GM12892 (cell line): ENCODE data around the gene DOCK7.
A peak's percentile ranks its signal among the peaks of the same experiment; 100 is the strongest.

Experiments
- DNase-seq: peaks from one replicate; pipeline ENCODE4 v3.0.0; 2011; ENCODE audit not compliant: insufficient read length
- FAIRE-seq: peaks from 2 replicates; lab custom pipeline; 2011; peaks lifted over from hg19 to GRCh38; lab: Jason Lieb, UNC
- POLR2A ChIP-seq: IDR thresholded peaks from 2 replicates; pipeline ENCODE4 v1.6.1; 2011; ENCODE audit warnings: low read depth, low read length, control low read depth
- POLR2AphosphoS5 ChIP-seq: IDR thresholded peaks from 2 replicates; pipeline ENCODE4 v1.6.1; 2011; ENCODE audit warnings: low read depth, low read length, control low read depth
- TAF1 ChIP-seq: IDR thresholded peaks from 2 replicates; pipeline ENCODE4 v1.6.1; 2011; ENCODE audit warnings: low read depth, mild to moderate bottlenecking, control low read depth, low read length, borderline replicate concordance

DOCK7 gene

DNA sequence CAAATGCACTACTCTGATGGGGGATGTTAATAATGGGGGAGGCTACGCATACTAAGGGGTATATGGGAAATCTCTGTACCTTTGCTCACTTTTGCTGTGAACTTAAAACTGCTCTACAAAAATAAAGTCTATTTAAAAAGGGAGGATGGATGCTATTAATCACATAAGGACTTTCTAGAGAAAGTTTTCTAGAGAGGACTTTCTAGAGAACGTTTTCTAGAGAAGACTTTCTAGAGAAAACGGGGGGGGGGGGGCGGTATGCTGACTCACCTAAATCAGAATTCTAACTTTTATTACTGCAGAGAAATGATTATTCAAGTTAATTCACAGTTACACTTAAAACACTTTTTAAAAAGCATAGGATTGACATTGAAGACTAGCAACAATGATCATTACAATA, 175.2 kb downstream of the DOCK7 start:
- TF ChIP-seq POLR2AphosphoS5, result no peak
- TF ChIP-seq POLR2A, result no peak
- no peak for FAIRE-seq
- no peak for DNase-seq

DNA sequence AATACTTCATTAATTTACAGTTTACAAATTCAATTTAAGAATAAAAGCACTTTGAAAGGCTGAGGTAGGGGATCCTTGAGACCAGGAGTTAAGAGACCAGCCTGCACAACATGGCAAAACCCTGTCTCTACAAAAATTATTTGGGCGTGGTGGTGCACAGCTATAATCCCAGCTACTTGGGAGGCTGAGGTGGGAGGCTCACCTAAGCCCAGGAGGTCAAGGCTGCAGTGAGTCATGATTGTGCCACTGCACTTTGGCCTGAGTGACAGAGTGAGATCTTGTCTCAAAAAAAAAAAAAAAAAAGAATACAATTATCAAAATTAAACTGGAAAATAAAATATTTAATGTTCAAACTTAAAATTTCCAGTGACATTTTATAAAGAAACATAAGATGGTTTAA, 179.2 kb downstream of the DOCK7 start:
- TF ChIP-seq POLR2A (no peak), POLR2AphosphoS5 (no peak), TAF1 (no peak)
- no peak for DNase-seq
- no peak for FAIRE-seq

DNA sequence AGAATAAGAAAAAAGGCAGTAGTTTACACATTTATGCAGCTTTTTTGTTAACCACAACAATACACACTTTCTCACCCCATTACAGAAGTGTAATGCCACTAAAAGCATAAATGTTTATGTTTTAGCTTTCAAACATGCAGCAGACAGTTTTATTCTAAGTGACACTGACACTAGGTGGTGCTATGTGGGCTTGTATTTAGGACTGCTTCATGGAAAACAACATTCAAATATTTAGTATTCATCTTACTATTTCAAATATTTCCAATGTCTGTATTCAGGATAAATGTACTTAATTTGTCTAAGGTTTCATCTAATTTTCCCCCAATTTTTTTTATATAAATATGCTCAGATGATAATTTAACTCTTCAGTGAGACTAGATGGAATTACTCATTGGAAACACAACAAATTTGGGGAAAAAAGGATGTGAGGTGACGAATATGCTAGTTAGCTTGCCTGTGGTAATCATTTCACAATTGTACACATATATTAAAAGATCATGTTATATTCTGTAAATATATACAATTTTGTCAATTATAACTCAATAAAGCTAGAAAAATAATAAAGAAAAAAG, 179.9 kb downstream of the DOCK7 start:
- DNase-seq, result no peak
- TF ChIP-seq POLR2AphosphoS5 (no peak), POLR2A (no peak), TAF1 (no peak)
- FAIRE-seq, result no peak

DNA sequence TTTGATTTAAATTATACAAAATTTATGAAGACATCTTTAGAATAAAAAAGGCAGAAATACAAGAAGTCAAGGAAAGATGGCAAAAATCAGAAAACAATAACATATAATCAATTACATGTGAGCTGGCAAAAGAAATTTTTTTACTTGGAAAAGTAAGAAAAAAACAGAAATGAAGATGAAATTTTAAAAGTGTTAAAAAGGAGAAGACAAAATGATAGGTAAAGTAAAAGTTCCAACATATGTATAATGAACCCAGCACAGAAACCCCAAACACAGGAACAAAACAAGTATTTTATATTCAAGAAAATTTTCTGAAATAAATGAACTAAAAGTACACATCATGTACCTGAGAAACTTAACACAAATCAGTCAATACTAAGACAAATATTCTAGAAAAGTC, 188.0 kb downstream of the DOCK7 start:
- TF ChIP-seq POLR2A (no peak), TAF1 (no peak), POLR2AphosphoS5 (no peak)
- DNase-seq (no peak), FAIRE-seq (no peak)

DNA sequence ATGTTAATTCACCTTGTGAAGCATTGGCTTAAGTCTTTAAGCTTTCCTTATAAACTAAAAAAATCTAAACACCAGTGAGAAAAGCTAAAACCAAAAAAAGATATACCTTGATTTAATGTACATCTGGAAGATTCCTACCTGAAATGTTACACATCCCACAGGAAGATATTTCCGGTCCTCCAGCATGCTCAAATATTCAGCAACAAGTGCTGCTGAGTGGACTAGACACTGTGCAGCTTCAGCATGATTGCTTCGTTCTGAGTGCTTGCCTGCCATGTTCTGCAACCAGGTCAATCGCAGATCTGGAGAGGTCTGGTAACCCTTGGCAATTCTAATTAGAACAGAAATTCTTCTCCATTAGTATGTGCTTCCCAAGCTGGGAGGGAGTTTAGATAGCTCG, 194.0 kb downstream of the DOCK7 start:
- TF ChIP-seq POLR2AphosphoS5 (no peak), POLR2A (no peak)
- no peak for DNase-seq

DNA sequence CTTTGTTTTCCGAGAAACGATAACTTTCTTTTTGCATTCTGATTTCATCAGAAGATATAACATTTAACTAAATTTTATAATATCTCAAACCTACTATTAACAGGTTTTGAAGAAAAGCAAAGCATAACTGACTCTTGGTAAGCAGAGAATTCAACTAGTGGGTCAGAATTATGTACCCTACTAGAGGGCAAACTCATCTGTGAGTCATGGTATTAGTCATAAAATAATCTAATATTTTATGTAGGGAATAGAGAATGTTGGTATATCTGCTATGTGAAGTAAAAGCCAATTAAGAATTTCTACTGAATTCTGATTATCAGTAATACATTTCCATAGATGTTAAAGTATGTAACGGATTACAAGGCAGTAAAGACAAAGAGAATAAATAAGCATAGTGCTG, 194.5 kb downstream of the DOCK7 start:
- FAIRE-seq (no peak), DNase-seq (no peak)
- TF ChIP-seq POLR2AphosphoS5, result no peak
- no peak for TF ChIP-seq POLR2A
- no peak for TF ChIP-seq TAF1

More for the DNA sequence above, 194.0 kb downstream of the DOCK7 start:
- no peak for FAIRE-seq

DNA sequence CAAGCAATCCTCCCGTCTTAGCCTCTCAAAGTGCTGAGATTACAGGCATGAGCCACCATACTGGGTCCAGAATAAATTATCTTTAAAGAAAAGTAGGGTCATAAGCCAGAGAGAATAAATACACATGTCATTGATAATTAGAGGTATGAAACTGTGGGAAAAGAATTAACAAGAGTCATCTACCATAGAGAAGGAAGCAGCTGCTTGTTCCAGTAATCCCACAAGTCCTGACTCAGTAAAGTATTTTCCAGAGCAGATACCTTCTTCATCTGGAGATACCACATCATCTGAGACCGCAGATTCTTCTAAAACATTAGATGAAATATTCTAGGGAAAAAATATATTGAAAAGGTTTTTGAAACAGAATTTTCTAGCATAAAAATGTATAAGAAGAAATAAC, 195.7 kb downstream of the DOCK7 start:
- FAIRE-seq (no peak), DNase-seq (no peak)

DNA sequence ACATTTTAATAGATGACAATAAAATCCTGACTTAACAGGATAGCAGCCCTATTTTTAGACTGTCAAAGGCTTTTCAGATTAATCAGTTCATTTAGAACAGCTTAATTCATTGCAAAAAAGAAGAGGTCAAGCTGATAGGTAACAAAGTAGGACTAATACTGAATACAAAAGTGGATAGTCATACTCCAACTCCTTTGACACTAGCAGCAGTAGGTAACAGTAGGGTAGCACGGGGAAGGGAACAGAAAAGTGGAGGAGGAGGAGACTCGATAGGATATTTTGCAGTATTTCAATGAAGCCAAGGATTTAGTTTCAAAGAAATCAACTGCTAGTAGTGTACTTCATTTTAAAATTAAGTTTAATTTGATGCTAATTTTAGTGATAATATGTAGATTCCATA, 200.2 kb downstream of the DOCK7 start:
- FAIRE-seq (no peak), DNase-seq (no peak)
- TF ChIP-seq POLR2A (no peak), TAF1 (no peak), POLR2AphosphoS5 (no peak)

More for the DNA sequence above, 195.7 kb downstream of the DOCK7 start:
- TF ChIP-seq TAF1, result no peak
- no peak for TF ChIP-seq POLR2AphosphoS5
- no peak for TF ChIP-seq POLR2A

DNA sequence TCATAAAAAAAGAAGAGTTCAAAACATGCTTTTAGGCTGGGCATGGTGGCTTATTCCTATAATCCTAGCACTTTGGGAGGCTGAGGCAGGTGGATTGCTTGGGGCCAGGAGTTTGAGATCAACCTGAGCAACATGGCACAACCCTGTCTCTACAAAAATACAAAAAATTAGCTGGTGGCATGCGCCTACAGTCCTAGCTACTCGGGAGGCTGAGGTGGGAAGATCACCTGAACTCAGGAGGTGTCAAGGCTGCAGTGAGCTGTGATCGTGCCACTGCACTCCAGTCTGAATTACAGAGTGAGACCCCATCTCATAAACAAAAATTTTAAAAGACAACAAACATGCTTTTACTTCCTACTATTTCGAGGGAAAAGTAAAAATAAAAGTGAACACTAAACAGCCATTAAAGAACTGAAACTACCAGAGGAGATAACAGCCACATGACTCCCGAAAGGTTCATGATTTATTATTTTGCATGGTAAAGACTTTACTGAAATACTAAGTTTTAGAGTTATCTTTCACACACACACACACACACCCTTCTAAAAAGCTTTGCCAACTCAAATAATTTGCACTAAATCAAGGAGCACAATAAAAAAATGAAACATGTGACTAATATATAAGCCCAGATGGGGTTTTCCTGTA, 203.2 kb downstream of the DOCK7 start:
- FAIRE-seq (peak; percentile 24), DNase-seq (no peak)
- TF ChIP-seq POLR2AphosphoS5 (no peak), POLR2A (no peak), TAF1 (no peak)

DNA sequence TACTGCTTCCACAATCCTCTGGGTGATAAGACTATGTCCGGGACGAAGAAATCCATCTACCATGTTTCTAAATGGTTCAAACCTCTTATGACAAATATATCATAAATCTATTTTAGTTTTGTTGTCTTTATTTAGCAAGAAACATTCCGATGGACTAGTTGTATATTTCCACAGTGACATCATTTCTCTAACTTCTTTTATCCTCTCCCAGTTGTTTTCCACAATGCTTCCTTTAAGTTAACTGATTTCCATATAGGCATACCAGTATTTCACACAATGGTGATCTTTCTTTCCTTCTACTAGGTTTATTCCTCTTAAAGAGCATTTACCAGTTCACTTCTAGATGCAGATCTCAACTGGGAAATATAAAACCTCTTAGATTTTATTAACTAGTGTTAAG, 206.5 kb downstream of the DOCK7 start:
- TF ChIP-seq POLR2A (no peak), POLR2AphosphoS5 (no peak), TAF1 (no peak)
- FAIRE-seq (no peak), DNase-seq (no peak)

DNA sequence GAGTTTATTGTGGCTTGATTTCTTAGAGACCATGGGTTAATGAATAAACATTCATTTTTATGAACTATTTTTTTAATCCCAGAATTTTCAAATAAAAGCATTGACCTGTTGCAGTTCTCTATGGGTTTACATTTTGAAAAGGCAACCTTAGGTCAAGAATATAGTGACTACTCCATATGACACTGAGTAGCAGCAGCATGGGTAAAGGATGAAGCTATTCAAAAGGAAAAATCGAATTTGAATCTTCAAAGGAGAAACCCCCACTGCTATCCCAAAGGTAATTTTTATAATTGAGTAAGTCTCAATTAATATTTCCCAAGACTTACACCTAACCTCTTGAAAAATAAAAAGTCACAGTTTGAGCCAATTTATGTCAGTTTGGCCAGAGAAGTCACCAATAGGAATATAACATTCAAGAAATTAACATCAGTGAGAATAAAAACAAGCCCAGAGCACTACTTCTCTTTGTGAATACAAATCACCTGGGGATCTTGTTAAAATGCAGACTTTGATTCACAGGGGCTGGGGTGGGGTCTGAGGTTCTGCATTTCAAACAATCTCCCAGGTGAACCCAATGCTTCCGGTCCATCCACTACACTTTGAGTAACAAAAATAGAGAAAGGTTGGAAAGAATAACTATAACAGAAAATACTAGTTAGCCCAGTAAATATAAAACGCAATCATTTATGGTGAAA, 211.5 kb downstream of the DOCK7 start:
- FAIRE-seq (no peak), DNase-seq (no peak)
- no peak for TF ChIP-seq TAF1
- TF ChIP-seq POLR2A, result no peak
- TF ChIP-seq POLR2AphosphoS5, result no peak

DNA sequence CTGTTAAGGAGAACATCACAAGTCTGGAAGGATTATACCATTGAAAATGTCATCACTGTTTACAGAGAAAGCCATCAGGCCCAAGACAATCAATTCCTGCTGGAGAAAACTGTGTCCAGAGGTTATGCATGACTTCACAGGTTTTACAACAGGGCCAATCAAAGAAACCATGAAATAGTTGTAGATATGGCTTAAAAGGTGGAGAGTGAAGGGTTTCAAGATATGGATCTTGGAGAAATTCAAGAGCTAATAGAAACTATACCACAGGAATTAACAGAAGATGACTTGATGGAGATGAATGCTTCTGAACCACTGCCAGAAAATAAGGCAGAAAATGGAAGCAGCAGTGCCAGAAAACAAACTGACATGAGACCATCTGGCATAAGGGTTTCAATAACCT, 221.1 kb downstream of the DOCK7 start:
- FAIRE-seq (no peak), DNase-seq (no peak)
- TF ChIP-seq POLR2A (no peak), POLR2AphosphoS5 (no peak)
